GM23338 (cell line): ENCODE measurements around the gene LCOR. TPM values are rescaled to one million over a fixed set of nuclear protein-coding genes. Genes with fewer than 3 reads are reported as not detected.

Source experiments
- ATAC-seq: fragments of 200-7000 bp; cut with Tn5 transposase; 3 replicates; pipeline ENCODE4 v1.9.1; 2020
- DNase-seq: peaks from one replicate; pipeline ENCODE4 v3.0.0-alpha.2; 2015; ENCODE audit warnings: low spot score
- H2AFZ ChIP-seq: fragments of 200-600 bp; sonication (generic); 2 replicates; pipeline ENCODE4 v1.8.0; 2016; ENCODE audit warnings: antibody characterized with exemption, mild to moderate bottlenecking, moderate library complexity
- H3F3A ChIP-seq: fragments of 200-600 bp; sonication (generic); replicated peaks from 2 replicates; pipeline ENCODE4 v1.8.0; 2017; ENCODE audit warnings: antibody characterized with exemption, mixed run types, low read depth
- H3K27ac ChIP-seq: fragments of 200-600 bp; sonication (generic); 2 replicates; pipeline ENCODE4 v1.6.1; 2016; ENCODE audit warnings: low read depth
- H3K27me3 ChIP-seq: fragments of 200-600 bp; sonication (generic); 2 replicates; pipeline ENCODE4 v1.8.0; 2016; ENCODE audit warnings: mild to moderate bottlenecking, mixed run types, moderate library complexity; ENCODE audit not compliant: insufficient read depth
- H3K36me3 ChIP-seq: fragments of 200-600 bp; sonication (generic); 2 replicates; pipeline ENCODE4 v1.8.0; 2016; ENCODE audit warnings: mild to moderate bottlenecking; ENCODE audit not compliant: insufficient read depth
- H3K4me1 ChIP-seq: fragments of 200-600 bp; sonication (generic); 2 replicates; pipeline ENCODE4 v1.8.0; 2016; ENCODE audit warnings: mild to moderate bottlenecking, moderate library complexity; ENCODE audit not compliant: insufficient read depth
- H3K4me2 ChIP-seq: fragments of 200-600 bp; sonication (generic); 2 replicates; pipeline ENCODE4 v1.7.1; 2017; ENCODE audit warnings: mixed run types
- H3K4me3 ChIP-seq: fragments of 200-600 bp; sonication (generic); 2 replicates; pipeline ENCODE4 v1.6.1; 2016; ENCODE audit warnings: mixed run types
- H3K79me2 ChIP-seq: fragments of 200-600 bp; sonication (generic); replicated peaks from 2 replicates; pipeline ENCODE4 v1.8.0; 2017; ENCODE audit warnings: mild to moderate bottlenecking; ENCODE audit not compliant: insufficient read depth
- H3K9me2 ChIP-seq: fragments of 200-600 bp; sonication (generic); 2 replicates; pipeline ENCODE4 v1.8.0; 2017; ENCODE audit not compliant: insufficient read depth
- H4K20me1 ChIP-seq: fragments of 200-600 bp; sonication (generic); replicated peaks from 2 replicates; pipeline ENCODE4 v1.8.0; 2017; ENCODE audit warnings: mild to moderate bottlenecking; ENCODE audit not compliant: insufficient read depth
- H3K27ac Mint-ChIP-seq: 2 replicates; pipeline ENCODE4 v1.8.0; 2020; ENCODE audit warnings: inconsistent platforms, mild to moderate bottlenecking, moderate library complexity, mixed read lengths
- H3K27me3 Mint-ChIP-seq: 3 replicates; pipeline ENCODE4 v1.8.0; 2022; ENCODE audit warnings: low read depth, mild to moderate bottlenecking, moderate library complexity, mixed read lengths, inconsistent platforms; ENCODE audit not compliant: insufficient read depth, poor library complexity
- H3K36me3 Mint-ChIP-seq: 3 replicates; pipeline ENCODE4 v1.8.0; 2021; ENCODE audit warnings: low read depth, mild to moderate bottlenecking, inconsistent platforms, moderate library complexity, mixed read lengths
- H3K4me1 Mint-ChIP-seq: 3 replicates; pipeline ENCODE4 v1.8.0; 2020; ENCODE audit warnings: mild to moderate bottlenecking, inconsistent platforms, mixed read lengths
- H3K4me3 Mint-ChIP-seq: 3 replicates; pipeline ENCODE4 v1.8.0; 2021; ENCODE audit warnings: moderate library complexity, mild to moderate bottlenecking, inconsistent platforms, mixed read lengths
- H3K9me3 Mint-ChIP-seq: 3 replicates; pipeline ENCODE4 v1.8.0; 2020; ENCODE audit warnings: moderate library complexity, mild to moderate bottlenecking, inconsistent platforms, mixed read lengths
- CREB1 ChIP-seq: fragments of 250-450 bp; sonication (Bioruptor Pico); IDR thresholded peaks from 2 replicates; pipeline ENCODE4 v1.5.0; 2020; ENCODE audit warnings: low read depth, mild to moderate bottlenecking, moderate library complexity
- CTCF ChIP-seq, 2 experiments: fragments of 200-600 bp in 1 of 2; sonication (generic) in 1 of 2; conservative IDR thresholded peaks; 2 replicates each; pipeline versions ENCODE4 v1.5.1 to v1.6.1; 2016 to 2017; ENCODE audit warnings: antibody characterized with exemption in 2 of 2, low read depth in 2 of 2, mild to moderate bottlenecking in 2 of 2, moderate library complexity in 1 of 2
- ETS1 ChIP-seq: IDR thresholded peaks from 2 replicates; pipeline ENCODE4 v1.6.1; 2016; ENCODE audit warnings: antibody characterized with exemption
- EZH2 ChIP-seq: fragments of 200-600 bp; sonication (generic); IDR thresholded peaks from one replicate; pipeline ENCODE4 v1.8.0; 2017; ENCODE audit warnings: antibody characterized with exemption, mild to moderate bottlenecking, low read depth; ENCODE audit not compliant: unreplicated experiment
- EZH2phosphoT487 ChIP-seq: fragments of 200-600 bp; sonication (generic); IDR thresholded peaks from one replicate; pipeline ENCODE4 v1.8.1; 2018; ENCODE audit warnings: antibody characterized with exemption; ENCODE audit not compliant: unreplicated experiment
- JUNB ChIP-seq: IDR thresholded peaks from one replicate; pipeline ENCODE4 v1.6.1; 2016; ENCODE audit warnings: antibody characterized with exemption; ENCODE audit not compliant: unreplicated experiment
- NANOG ChIP-seq: IDR thresholded peaks from 2 replicates; pipeline ENCODE4 v1.6.1; 2016; ENCODE audit warnings: antibody characterized with exemption, borderline replicate concordance
- POLR2AphosphoS5 ChIP-seq: IDR thresholded peaks from 2 replicates; pipeline ENCODE4 v1.6.1; 2016; ENCODE audit warnings: antibody characterized with exemption, low read depth
- STAT1 ChIP-seq: IDR thresholded peaks from one replicate; pipeline ENCODE4 v1.6.1; 2016; ENCODE audit warnings: antibody characterized with exemption; ENCODE audit not compliant: unreplicated experiment
- ZNF114 ChIP-seq: fragments of 250-450 bp; sonication (Bioruptor Pico); IDR thresholded peaks from 2 replicates; pipeline ENCODE4 v1.5.0; 2020; ENCODE audit warnings: mild to moderate bottlenecking, moderate library complexity
- ZNF331 ChIP-seq: fragments of 250-450 bp; sonication (Bioruptor Pico); IDR thresholded peaks from 2 replicates; pipeline ENCODE4 v1.5.0; 2020; ENCODE audit warnings: low read depth, mild to moderate bottlenecking, moderate library complexity
- polyA plus RNA-seq: library from polyadenylated mRNA; unstranded; fragments of >200 nt; fragmentation: Nextera tagmentation; extraction: Ambion mirVana; gene quantifications from 2 replicates; pipeline ENCODE4 v1.2.1, GENCODE V29; 2016
- total RNA-seq: library from RNA; depleted of rRNA; stranded (reverse); fragments of >200 nt; shearing (Covaris generic); gene quantifications from 2 replicates; pipeline ENCODE4 v1.2.3, GENCODE V29; 2014
- TF ChIP-seq, protein P1 (sequence below): fragments of 250-450 bp; sonication (Bioruptor Pico); IDR thresholded peaks from 2 replicates; pipeline ENCODE4 v1.5.0; 2020; ENCODE audit warnings: mild to moderate bottlenecking, moderate library complexity

The LCOR gene
- total and polyA plus RNA-seq, 2 experiments from 2014 or later, result 6.9 to 14.9 TPM

DNA sequence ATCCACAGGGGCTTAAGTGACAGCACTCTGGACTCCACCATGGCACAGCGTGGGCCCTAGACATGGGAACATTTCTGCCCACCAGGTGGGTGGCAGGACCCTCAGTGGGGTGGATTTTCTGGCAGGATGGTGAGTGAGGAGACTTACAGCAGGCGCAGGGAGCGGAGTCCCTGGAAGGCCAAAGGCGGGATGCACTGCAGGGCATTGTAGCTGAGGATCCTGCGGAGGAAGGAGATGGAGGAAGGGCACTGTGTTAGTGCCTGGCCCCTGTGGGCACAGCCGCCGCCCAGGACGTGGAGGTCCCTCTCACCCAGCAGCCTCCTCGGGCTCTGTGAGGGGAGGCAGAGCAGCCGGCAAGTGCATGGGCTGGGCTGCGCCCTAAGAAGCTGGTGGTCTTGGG is 199.4 kb downstream of the LCOR start:
- H3K27ac ChIP-seq, result no peak overlapping the region
- H3K4me1 Mint-ChIP-seq, result peaks cover 31% of the 10 kb centered on the region
- H3K4me3 ChIP-seq, result no peak overlapping the region
- H3K4me1 ChIP-seq, result peaks cover 11% of the 10 kb centered on the region
- ATAC-seq (no peak; the same call in 1 of the 3 replicates), DNase-seq (no peak)
- no peaks in the 10 kb centered on the region for H3K36me3 ChIP-seq
- H3K4me2 ChIP-seq, result no peak overlapping the region
- TF ChIP-seq EZH2phosphoT487 (no peak), JUNB (no peak)
- no peak overlapping the region for H3K4me3 Mint-ChIP-seq
- H3K9me3 Mint-ChIP-seq, result no peaks in the 10 kb centered on the region
- no peaks in the 10 kb centered on the region for H4K20me1 ChIP-seq
- H3K27me3 Mint-ChIP-seq, result peaks cover 9% of the 10 kb centered on the region
- H3K9me2 ChIP-seq, result no peaks in the 10 kb centered on the region
- no peaks in the 10 kb centered on the region for H3K36me3 Mint-ChIP-seq
- no peaks in the 10 kb centered on the region for H3K27me3 ChIP-seq
- no peak overlapping the region for H2AFZ ChIP-seq
- H3F3A ChIP-seq, result no peaks in the 10 kb centered on the region
- no peak overlapping the region for H3K27ac Mint-ChIP-seq
- H3K79me2 ChIP-seq, result no peaks in the 10 kb centered on the region

DNA sequence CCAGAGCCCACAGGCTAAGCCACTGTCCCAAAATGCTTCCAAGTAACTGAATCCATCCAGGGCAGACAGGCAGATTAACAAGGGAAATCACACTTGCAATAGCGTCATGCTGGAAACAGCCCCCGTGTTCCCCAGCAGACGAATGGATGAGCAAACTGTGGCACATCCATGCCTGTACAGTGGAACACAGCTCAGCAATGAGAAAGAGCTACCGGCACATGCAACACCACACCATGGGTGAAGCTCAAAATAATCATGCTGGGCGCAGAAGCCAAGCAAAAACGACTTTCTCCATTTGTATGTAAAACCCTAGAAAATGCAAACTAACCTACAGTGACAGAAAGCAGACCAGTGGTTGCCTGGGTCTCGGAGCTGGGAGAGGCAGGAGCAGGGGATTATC is 200.5 kb downstream of the LCOR start:
- DNase-seq, result peak; percentile 29
- Histone ChIP-seq H3K36me3 (no peaks in the 10 kb centered on the region), H3K4me3 (no peak overlapping the region), H3K4me2 (0 out of 2 replicates have a peak overlapping the region, but pooled peaks have one; percentile 48), H3K79me2 (no peaks in the 10 kb centered on the region), H3K9me2 (no peaks in the 10 kb centered on the region), H3F3A (no peaks in the 10 kb centered on the region), H3K27ac (no peak overlapping the region), H2AFZ (peak overlapping the region; percentile 66; the same call in 1 of the 2 replicates), H3K4me1 (peaks cover 12% of the 10 kb centered on the region), H4K20me1 (no peaks in the 10 kb centered on the region), H3K27me3 (no peaks in the 10 kb centered on the region)
- Mint-ChIP-seq H3K27me3 (peaks cover 12% of the 10 kb centered on the region), H3K36me3 (no peaks in the 10 kb centered on the region; the same call in 2 of the 3 replicates), H3K27ac (no peak overlapping the region), H3K9me3 (no peaks in the 10 kb centered on the region), H3K4me3 (no peak overlapping the region), H3K4me1 (peaks cover 33% of the 10 kb centered on the region)
- no peak for ATAC-seq
- TF ChIP-seq NANOG (no peak), EZH2 (no peak), ZNF114 (CRISPR knock-in tag) (no peak), POLR2AphosphoS5 (no peak), CTCF (conservative IDR thresholded peaks at IDR 0.05; ENCODE audit: low read depth in 2 of 2) (no peak), ETS1 (no peak), EZH2phosphoT487 (no peak), STAT1 (no peak), ZNF331 (CRISPR knock-in tag) (no peak), JUNB (no peak), CREB1 (CRISPR knock-in tag) (no peak)
- TF ChIP-seq, protein P1, sequence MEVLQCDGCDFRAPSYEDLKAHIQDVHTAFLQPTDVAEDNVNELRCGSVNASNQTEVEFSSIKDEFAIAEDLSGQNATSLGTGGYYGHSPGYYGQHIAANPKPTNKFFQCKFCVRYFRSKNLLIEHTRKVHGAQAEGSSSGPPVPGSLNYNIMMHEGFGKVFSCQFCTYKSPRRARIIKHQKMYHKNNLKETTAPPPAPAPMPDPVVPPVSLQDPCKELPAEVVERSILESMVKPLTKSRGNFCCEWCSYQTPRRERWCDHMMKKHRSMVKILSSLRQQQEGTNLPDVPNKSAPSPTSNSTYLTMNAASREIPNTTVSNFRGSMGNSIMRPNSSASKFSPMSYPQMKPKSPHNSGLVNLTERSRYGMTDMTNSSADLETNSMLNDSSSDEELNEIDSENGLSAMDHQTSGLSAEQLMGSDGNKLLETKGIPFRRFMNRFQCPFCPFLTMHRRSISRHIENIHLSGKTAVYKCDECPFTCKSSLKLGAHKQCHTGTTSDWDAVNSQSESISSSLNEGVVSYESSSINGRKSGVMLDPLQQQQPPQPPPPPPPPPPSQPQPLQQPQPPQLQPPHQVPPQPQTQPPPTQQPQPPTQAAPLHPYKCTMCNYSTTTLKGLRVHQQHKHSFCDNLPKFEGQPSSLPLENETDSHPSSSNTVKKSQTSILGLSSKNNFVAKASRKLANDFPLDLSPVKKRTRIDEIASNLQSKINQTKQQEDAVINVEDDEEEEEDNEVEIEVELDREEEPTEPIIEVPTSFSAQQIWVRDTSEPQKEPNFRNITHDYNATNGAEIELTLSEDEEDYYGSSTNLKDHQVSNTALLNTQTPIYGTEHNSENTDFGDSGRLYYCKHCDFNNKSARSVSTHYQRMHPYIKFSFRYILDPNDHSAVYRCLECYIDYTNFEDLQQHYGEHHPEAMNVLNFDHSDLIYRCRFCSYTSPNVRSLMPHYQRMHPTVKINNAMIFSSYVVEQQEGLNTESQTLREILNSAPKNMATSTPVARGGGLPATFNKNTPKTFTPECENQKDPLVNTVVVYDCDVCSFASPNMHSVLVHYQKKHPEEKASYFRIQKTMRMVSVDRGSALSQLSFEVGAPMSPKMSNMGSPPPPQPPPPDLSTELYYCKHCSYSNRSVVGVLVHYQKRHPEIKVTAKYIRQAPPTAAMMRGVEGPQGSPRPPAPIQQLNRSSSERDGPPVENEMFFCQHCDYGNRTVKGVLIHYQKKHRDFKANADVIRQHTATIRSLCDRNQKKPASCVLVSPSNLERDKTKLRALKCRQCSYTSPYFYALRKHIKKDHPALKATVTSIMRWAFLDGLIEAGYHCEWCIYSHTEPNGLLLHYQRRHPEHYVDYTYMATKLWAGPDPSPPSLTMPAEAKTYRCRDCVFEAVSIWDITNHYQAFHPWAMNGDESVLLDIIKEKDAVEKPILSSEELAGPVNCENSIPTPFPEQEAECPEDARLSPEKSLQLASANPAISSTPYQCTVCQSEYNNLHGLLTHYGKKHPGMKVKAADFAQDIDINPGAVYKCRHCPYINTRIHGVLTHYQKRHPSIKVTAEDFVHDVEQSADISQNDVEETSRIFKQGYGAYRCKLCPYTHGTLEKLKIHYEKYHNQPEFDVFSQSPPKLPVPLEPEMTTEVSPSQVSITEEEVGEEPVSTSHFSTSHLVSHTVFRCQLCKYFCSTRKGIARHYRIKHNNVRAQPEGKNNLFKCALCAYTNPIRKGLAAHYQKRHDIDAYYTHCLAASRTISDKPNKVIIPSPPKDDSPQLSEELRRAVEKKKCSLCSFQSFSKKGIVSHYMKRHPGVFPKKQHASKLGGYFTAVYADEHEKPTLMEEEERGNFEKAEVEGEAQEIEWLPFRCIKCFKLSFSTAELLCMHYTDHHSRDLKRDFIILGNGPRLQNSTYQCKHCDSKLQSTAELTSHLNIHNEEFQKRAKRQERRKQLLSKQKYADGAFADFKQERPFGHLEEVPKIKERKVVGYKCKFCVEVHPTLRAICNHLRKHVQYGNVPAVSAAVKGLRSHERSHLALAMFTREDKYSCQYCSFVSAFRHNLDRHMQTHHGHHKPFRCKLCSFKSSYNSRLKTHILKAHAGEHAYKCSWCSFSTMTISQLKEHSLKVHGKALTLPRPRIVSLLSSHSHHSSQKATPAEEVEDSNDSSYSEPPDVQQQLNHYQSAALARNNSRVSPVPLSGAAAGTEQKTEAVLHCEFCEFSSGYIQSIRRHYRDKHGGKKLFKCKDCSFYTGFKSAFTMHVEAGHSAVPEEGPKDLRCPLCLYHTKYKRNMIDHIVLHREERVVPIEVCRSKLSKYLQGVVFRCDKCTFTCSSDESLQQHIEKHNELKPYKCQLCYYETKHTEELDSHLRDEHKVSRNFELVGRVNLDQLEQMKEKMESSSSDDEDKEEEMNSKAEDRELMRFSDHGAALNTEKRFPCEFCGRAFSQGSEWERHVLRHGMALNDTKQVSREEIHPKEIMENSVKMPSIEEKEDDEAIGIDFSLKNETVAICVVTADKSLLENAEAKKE (CRISPR knock-in tag), result no peak
